K562 (cell line): ENCODE data around the gene TMEM88. TPM values are rescaled to one million over a fixed set of nuclear protein-coding genes. Genes with fewer than 3 reads are reported as not detected.

Experiments used
- ARID3A ChIP-seq: IDR thresholded peaks from 2 replicates; pipeline ENCODE4 v1.6.1; 2012; ENCODE audit warnings: low read depth, low read length, improper control_type of control experiment, borderline replicate concordance
- CCNT2 ChIP-seq: IDR thresholded peaks from 2 replicates; pipeline ENCODE4 v1.6.1; 2011; ENCODE audit warnings: borderline replicate concordance, low read depth, mild to moderate bottlenecking, moderate library complexity, mixed read lengths, low read length; ENCODE audit not compliant: insufficient read length; ENCODE audit errors: extremely low read depth
- ELF4 ChIP-seq: fragments of 450-650 bp; formaldehyde crosslinking; IDR thresholded peaks from 2 replicates; pipeline ENCODE4 v1.4.0; 2022; ENCODE audit warnings: missing genetic modification characterization
- FOXM1 ChIP-seq, 2 experiments: fragments of 450-650 bp in 1 of 2; sonication (generic) in 1 of 2; formaldehyde crosslinking in 1 of 2; IDR thresholded peaks; 2 replicates each; pipeline versions ENCODE4 v1.6.1 to v1.9.0; 2017 to 2022; ENCODE audit warnings: low read depth in 2 of 2, mild to moderate bottlenecking in 2 of 2, missing genetic modification reagents in 1 of 2, moderate library complexity in 1 of 2
- FUS ChIP-seq: fragments of 200-400 bp; formaldehyde crosslinking; optimal IDR thresholded peaks from 2 replicates; pipeline ENCODE3; 2017; ENCODE audit warnings: low read depth, low read length
- GABPB2 ChIP-seq: fragments of 250-450 bp; sonication (Bioruptor Pico); conservative IDR thresholded peaks from 2 replicates; pipeline ENCODE4 v1.5.1; 2021; ENCODE audit warnings: mild to moderate bottlenecking
- HNRNPUL1 ChIP-seq: fragments of 200-400 bp; formaldehyde crosslinking; IDR thresholded peaks from 2 replicates; pipeline ENCODE4 v1.6.1; 2017; ENCODE audit warnings: low read length
- MAX ChIP-seq: sonication (generic); formaldehyde crosslinking; IDR thresholded peaks from 2 replicates; pipeline ENCODE4 v1.9.0; 2022; ENCODE audit warnings: mild to moderate bottlenecking, missing genetic modification reagents
- MTA1 ChIP-seq: fragments of 450-650 bp; IDR thresholded peaks from 2 replicates; pipeline ENCODE4 v1.6.1; 2017; ENCODE audit warnings: borderline replicate concordance
- NR2C1 ChIP-seq, 2 experiments: fragments of 450-650 bp; IDR thresholded peaks; 2 replicates each; pipeline ENCODE4 v1.6.1; 2017; ENCODE audit warnings: mild to moderate bottlenecking in 2 of 2, antibody characterized with exemption in 1 of 2, inconsistent platforms in 1 of 2, missing compliant biosample characterization in 1 of 2, missing genetic modification characterization in 1 of 2
- PHB2 ChIP-seq: fragments of 450-650 bp; IDR thresholded peaks from 2 replicates; pipeline ENCODE4 v1.6.1; 2017; ENCODE audit warnings: low read depth
- RBM39 ChIP-seq: fragments of 200-400 bp; formaldehyde crosslinking; optimal IDR thresholded peaks from 2 replicates; pipeline ENCODE3; 2018; ENCODE audit warnings: low read depth, low read length
- THRB ChIP-seq: fragments of 450-650 bp; formaldehyde crosslinking; conservative IDR thresholded peaks from 2 replicates; pipeline ENCODE4 v1.4.0; 2022; ENCODE audit warnings: mild to moderate bottlenecking, missing genetic modification characterization
- TRIM24 ChIP-seq, 2 experiments: fragments of 450-650 bp; IDR thresholded peaks; 2 replicates each; pipeline ENCODE4 v1.6.1; 2016
- TRIM28 ChIP-seq: fragments of 450-650 bp; IDR thresholded peaks from 2 replicates; pipeline ENCODE4 v1.6.1; 2017
- ZNF24 ChIP-seq: fragments of 450-650 bp; IDR thresholded peaks from 2 replicates; pipeline ENCODE4 v1.6.1; 2016
- ZNF785 ChIP-seq: fragments of 250-450 bp; sonication (Bioruptor Pico); IDR thresholded peaks from 2 replicates; pipeline ENCODE4 v1.4.0; 2020; ENCODE audit warnings: mild to moderate bottlenecking
- polyA plus RNA-seq, 8 experiments: library from polyadenylated mRNA; depleted of rRNA in 4 of 8; stranded (reverse) in 5 of 8; unstranded in 3 of 8; fragments of >200 nt; fragmentation: Nextera tagmentation in 2 of 8; fragmentation: Illumina TruSeq in 1 of 8; extraction: Ambion mirVana in 2 of 8; extraction: Trizol in 1 of 8; gene quantifications; 2 replicates each; pipeline versions ENCODE4 v1.2.1 to v1.2.3, GENCODE V29; 2011 to 2014; ENCODE audit warnings: inconsistent platforms in 1 of 8, missing spikeins in 1 of 8
- total RNA-seq, 7 experiments: library from RNA; depleted of rRNA in 6 of 7; stranded (reverse); fragments of >200 nt in 6 of 7; fragmentation: Illumina TruSeq in 2 of 7; extraction: Trizol in 2 of 7; gene quantifications; 2 replicates each; pipeline versions ENCODE4 v1.2.1 to v1.2.3, GENCODE V29; 2011 to 2021; ENCODE audit warnings: low replicate concordance in 1 of 7
- TF ChIP-seq, protein P1 (sequence below): fragments of 450-650 bp; IDR thresholded peaks from 2 replicates; pipeline ENCODE4 v1.6.1; 2017; ENCODE audit warnings: antibody characterized with exemption
- TF ChIP-seq, protein P2 (sequence below): fragments of 250-450 bp; sonication (Bioruptor Pico); IDR thresholded peaks from 2 replicates; pipeline ENCODE4 v1.6.1; 2021; ENCODE audit warnings: mild to moderate bottlenecking
- TF ChIP-seq, protein P3 (sequence below): fragments of 250-450 bp; sonication (Bioruptor Pico); IDR thresholded peaks from 2 replicates; pipeline ENCODE4 v1.8.0; 2022; ENCODE audit warnings: moderate library complexity, mild to moderate bottlenecking, inconsistent platforms

TMEM88 gene
- total and polyA plus RNA-seq, 9 of the 15 experiments (the other 6 are each of a cell fraction or from before 2014, with no cell fraction given): 0.10 to 1.4 (median 0.36) TPM; not detected in 3

DNA sequence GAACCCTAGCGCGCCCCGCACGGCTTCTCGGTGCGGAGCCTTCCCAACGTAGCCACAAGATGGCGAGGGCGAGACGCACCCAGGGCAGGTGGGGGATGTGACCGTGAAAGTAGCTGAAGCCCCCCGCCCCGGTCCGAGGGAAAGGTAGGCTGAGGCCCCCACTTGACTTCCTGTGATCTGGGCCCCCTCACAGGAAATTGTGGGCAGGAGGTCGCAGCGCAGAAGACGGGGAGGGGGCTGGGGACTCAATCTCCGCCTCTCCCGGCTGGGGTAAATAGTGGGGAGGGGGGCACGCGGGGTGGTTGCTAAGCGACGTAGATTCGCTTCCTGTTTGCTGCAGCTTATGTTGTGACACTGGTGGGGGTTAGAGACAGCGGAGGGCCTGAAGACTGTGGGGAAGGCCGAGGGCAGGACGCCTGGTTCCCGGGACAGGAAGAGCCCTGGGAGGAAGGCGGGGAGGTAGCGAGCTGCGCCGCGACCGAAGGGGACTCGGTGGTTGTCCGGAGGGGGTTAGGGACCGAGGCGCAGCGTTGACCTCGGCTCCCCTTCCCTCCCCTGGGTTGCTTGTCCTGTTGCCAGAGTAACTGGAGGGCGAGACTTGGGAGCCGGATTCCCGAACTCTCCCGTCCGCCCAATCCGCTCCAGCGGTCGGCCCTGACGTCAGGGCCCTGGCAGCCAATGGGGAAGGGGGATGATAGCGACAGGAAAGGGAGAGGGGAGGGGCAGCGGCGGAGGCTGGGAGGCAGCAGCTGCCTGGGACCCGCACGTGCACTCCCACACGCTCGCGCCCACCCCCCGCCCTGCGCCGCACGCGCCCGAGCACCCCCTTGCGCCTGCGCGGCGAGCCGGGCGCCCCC is 19.7 kb upstream of the TMEM88 start (continued):
- TF ChIP-seq, protein P1, sequence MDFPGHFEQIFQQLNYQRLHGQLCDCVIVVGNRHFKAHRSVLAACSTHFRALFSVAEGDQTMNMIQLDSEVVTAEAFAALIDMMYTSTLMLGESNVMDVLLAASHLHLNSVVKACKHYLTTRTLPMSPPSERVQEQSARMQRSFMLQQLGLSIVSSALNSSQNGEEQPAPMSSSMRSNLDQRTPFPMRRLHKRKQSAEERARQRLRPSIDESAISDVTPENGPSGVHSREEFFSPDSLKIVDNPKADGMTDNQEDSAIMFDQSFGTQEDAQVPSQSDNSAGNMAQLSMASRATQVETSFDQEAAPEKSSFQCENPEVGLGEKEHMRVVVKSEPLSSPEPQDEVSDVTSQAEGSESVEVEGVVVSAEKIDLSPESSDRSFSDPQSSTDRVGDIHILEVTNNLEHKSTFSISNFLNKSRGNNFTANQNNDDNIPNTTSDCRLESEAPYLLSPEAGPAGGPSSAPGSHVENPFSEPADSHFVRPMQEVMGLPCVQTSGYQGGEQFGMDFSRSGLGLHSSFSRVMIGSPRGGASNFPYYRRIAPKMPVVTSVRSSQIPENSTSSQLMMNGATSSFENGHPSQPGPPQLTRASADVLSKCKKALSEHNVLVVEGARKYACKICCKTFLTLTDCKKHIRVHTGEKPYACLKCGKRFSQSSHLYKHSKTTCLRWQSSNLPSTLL: no peak
- no peak for TF ChIP-seq HNRNPUL1
- TF ChIP-seq ZNF785: no peak
- TF ChIP-seq ARID3A: no peak
- TF ChIP-seq MTA1: no peak
- no peak for TF ChIP-seq ZNF24
- TF ChIP-seq, protein P2, sequence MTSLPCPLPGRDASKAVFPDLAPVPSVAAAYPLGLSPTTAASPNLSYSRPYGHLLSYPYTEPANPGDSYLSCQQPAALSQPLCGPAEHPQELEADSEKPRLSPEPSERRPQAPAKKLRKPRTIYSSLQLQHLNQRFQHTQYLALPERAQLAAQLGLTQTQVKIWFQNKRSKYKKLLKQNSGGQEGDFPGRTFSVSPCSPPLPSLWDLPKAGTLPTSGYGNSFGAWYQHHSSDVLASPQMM (CRISPR knock-in tag): no peak
- no peak for TF ChIP-seq FUS
- TF ChIP-seq ELF4 (CRISPR knock-in tag): no peak
- no peak for TF ChIP-seq NR2C1 (IDR thresholded peaks at IDR 0.05)
- no peak for TF ChIP-seq NR2C1 (tag; IDR thresholded peaks at IDR 0.05)
- TF ChIP-seq TRIM28: no peak
- no peak for TF ChIP-seq PHB2
- no peak for TF ChIP-seq RBM39
- TF ChIP-seq CCNT2: peak; percentile 88
- TF ChIP-seq FOXM1 (IDR thresholded peaks at IDR 0.05; ENCODE audit: low read depth): no peak
- TF ChIP-seq FOXM1 (CRISPR knock-in tag; IDR thresholded peaks at IDR 0.05; ENCODE audit: low read depth): no peak
- TF ChIP-seq GABPB2 (CRISPR knock-in tag): no peak
- TF ChIP-seq, protein P3, sequence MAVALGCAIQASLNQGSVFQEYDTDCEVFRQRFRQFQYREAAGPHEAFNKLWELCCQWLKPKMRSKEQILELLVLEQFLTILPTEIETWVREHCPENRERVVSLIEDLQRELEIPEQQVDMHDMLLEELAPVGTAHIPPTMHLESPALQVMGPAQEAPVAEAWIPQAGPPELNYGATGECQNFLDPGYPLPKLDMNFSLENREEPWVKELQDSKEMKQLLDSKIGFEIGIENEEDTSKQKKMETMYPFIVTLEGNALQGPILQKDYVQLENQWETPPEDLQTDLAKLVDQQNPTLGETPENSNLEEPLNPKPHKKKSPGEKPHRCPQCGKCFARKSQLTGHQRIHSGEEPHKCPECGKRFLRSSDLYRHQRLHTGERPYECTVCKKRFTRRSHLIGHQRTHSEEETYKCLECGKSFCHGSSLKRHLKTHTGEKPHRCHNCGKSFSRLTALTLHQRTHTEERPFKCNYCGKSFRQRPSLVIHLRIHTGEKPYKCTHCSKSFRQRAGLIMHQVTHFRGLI (CRISPR knock-in tag): no peak
- no peak for TF ChIP-seq TRIM24 (IDR thresholded peaks at IDR 0.05)
- TF ChIP-seq MAX: peak; percentile 80
- no peak for TF ChIP-seq THRB
